NCI-H146 (cell line): ENCODE results near the gene ROR1.

ENCODE experiments used
- DNase-seq: peaks from one replicate; lab custom pipeline; 2025; lab: John Stamatoyannopoulos, UW

The ROR1 gene

DNA sequence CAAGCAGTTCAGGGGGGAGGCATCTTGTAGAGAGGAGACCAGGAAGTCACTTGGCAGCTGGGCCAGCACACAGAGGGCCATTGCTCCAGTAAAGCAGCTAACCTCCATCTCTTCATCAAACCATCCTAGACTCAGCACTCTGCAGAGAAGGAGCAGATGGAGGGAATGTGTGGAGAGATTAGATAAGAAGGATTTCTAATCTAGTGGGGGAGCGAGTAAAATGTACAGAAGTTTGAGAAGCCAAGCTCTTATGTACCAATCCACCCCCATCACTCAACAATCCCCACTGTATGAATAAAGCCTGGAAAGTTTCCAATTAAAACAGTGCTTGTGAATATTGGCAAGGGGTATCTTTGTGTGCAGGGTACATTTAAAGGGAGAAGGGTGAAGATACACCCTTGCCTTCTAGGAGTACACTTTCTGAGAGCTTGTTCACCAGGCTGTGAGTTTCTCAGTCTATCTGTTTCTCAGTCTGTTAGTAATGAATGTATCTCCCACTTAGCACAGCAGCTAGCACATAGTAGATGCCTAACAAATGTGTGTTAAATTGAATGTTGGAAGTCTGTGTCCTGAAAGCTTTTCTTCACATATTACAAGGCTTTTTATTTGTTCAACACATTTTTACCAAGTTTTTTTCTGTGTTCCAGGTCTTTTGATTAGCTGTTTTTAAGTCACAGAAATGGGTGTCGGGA is 286.9 kb downstream of the ROR1 start:
- no peak for DNase-seq

DNA sequence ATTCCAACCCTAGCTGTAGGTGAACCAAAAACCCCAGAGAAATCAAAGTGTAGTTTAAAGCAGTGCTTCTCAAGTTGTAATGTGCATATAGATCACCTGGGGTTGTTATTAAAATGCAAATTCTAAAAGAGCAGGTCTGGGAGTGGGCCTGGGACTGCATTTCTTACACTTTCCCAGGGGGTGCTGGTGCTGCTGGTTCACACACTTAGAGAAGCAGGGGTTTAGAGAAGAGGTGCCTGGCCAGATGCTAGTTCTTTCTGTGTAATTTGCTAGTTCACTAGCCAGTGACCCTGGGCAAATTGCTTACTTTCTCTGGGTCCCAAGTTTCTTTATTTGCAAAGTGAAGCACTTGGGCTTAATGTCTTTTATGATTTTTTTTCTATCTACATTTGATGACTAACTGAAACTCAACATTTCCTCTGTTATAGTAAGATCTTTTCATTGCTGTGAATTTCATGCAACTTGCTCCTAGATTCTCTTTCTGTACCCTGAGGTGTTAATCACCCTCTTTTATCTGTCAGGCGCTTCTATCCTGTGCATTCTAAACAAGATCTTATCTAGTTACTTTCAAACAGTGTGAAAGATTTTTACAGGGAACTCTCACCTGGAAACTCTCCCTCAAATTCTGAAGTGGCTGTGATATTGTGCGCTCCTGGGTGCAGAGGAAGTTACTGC is 287.8 kb downstream of the ROR1 start:
- no peak for DNase-seq

DNA sequence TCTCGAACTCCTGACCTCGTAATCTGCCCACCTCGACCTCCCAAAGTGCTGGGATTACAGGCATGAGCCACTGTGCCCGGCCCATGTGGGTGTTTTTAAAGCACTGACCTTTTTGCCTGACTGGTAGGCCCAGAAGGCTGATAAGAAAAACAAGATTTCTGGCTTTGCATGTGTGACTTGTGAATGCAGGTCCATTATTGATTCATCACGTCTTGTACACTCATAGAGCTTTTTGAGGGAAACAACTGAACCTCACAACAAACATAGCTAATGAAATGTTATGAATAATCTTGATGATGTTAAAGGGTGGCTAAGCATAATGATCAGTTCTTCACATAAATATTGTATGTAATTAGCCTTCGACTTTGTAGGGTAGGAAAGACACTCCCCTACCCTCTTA is 288.7 kb downstream of the ROR1 start:
- no peak for DNase-seq

DNA sequence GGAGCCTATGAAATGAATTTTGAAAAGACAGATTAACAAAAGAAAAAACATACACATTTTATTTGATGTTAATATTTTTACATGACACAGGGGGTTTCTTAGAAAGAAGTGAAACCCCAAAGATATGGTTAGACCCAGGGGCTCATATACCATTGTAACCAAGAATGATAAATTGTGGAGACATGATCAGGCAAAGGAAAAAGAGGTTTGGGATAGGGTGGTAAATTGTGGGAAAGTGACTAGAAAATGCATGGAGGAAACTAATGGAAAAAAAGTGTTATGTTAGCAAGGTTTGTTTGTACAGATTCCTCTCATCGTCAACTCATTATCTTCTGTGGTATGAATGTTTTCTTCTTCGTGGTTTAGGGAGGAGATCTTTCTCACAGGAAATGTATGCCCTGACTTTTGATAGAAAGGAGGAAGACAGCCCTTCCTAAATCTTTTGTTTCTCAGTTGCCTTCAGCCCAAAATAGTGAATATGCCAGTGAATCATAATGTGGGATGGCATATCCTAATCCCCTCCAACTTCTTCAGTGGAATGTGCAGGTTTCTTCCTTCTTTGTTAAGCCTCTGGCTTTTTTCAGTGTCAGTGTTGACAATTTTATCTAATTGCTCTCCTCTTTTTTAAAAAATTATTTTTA is 289.2 kb downstream of the ROR1 start:
- DNase-seq = no peak

DNA sequence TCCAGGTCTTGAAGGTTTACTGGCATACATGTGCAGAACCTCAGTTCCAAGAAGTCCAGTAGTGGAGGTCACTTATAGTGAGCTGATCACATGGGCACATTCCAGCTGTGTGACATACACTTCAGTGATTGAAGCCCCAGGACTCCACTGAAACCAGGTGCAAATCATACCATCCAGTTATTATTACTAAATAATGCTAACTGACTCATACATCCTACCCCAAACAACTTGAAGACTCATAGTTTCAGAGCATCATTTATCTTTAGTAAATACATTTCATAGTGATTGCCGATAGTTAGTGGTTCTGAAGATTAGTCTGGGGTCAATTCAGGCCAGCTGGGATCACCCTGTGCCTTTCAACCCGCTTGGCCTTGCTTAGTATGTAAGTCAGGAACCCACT is 291.8 kb downstream of the ROR1 start:
- DNase-seq = no peak

DNA sequence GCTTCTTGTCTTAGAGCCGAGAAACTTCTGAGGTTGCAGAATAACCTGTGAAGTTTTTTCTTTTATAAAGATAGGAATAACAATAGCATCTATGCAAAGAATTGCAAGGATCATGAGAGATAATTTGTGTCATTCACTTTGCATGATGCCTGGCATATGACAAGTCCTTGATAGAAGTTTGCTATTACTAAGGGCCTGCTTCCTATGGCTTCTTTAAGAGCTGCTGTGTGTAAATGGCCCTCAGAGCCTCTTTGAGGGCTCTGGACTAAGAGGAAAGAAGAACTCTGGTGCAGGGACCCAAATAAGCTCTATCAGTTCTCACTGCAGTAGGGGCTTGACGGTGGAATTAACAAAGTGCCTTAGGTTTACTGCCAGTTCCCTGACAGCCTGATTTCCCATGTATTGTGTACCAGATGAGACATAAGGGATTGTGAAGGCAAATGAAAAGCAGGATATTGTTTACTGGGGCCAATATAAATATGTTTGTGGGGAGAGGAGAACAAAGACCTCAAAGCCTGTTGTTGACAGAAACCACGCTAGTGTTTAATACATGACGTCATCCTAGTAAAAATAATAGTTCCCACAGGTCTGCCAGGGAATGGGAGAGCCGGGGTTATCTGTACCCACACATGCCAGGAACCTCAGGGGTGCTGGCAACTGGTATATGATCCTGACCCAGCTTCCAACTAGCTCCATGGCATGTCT is 298.4 kb downstream of the ROR1 start:
- DNase-seq = no peak

DNA sequence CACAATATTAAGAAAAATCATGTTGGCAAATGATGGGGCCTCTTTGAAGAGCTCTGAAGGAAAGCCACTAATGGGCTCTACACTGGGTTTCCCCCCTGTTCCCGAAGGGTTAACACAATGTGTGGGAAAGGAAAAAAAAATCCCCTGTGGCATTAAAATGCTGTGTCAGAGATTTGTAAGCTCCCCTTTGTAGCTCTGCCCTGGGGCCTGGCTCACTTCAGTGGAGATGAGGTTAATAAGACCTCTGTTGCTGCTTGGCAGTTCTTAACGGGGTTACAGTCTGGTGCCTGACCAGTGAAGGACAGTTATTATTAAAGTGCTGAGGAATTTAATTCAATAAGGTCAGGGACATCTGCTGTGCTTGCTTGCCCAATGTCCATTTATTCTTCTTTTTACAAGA is 299.9 kb downstream of the ROR1 start:
- no peak for DNase-seq

DNA sequence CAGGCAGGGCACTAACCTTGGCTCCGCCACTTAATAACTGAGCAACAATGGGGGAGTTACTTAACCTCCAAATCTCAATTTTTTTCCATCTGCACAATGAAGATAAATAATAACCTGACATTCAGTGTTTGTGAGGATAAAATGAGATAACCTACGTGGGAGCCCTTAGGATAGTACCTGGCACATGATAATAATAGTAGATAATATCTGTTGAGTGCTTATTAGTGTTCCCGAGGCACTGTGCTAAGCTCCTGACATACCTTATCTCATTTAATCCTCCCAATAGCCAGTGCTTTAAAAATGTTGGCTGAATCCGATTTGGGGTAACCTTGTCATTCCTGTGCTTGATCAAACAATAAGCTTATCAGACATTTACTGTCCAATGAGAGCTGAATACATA is 300.9 kb downstream of the ROR1 start:
- DNase-seq = no peak

DNA sequence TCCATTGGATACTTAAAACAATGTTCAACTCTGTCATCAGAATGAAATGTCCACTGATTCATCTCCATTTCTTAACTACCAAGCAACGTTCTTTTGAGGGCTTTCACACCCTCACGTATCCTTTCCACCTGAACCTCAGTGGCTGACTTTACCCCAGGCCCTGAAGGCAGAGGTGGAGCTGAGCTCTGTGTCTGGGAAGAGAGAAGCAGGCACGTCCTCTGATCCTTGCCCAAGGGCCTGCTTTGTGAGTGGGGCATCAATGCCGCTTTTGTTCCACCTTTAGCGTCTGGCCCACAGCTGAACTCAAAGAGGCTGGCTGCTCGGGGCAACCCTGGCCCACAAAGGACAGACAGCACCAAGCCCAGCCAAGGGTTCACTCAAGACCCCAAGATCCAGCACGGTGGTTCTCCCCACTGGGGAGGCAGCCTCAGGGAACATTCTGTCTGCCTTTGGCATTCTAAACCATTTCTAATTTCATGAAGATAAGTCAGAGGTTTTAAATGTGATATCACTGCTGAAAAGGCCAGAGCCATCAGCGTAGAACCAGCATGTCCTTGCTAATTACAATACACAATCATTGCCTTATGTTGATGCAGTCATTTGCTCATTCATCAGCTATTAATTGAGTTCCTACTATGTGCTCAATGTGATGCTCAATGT is 303.6 kb downstream of the ROR1 start:
- DNase-seq = no peak

DNA sequence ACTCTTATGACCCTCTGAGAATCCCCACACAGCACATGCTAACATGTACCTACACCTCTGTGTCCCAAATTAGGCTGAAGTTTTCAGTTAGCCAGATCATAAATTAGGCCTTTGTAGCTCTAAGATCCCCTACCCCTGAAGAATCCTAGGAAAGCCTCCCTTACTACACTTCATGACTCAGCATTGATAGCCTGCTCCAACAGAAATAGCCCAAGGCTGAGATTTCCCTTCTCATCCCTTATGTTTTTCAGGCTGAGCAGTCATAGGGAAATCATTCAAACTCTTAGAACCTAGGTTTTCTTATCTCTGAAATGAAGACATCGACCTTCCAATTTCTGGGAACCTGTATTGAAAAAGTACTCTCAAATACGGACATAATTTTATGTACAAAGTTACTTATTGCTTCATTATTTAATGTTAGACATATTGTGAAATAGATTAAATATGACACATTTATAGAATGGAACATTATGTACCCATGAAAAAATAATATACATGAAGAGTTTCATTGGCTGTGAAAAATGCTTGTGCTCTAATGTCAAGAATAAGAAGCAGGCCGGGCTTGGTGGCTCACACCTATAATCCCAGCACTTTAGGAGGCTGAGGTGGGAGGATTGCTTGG is 307.2 kb downstream of the ROR1 start:
- no peak for DNase-seq

DNA sequence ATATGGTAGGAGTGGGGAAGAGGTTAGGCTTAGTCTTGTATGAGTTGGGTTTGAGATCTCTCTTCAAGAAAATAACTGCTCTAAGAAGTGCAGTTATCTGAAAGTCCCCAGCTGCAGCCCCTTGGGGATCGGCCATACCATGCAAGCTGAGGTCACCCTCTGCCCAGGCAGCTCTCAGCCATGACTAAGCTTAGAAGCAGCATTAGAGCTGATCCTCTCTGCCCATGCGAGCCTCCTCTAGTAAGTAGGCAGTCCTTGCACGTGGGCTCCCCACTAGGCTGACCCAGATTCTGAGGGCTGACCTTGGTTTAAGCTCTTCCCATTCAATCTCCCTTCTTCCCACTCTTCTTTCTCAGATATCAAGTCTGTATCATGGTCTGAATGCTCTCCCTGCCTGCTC is 308.6 kb downstream of the ROR1 start:
- DNase-seq = no peak

DNA sequence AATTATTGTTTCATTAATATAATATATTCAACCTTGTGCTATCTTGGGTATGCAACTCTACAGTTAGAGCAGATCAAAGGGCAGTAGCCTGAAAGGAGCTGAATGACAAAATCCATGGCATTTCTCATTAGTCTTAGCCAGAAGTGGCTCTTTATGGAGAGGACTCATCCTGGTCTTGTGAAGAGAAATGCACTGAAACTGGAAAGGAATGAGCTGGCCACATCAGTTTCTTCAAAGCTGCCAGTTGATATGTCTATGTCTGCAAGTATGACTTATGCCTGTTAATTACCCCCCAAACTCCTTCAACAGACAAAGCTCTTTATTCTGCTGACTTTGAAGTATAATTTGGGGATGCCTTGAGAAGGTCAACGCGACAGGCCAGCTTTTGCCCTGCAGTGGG is 310.6 kb downstream of the ROR1 start:
- no peak for DNase-seq

DNA sequence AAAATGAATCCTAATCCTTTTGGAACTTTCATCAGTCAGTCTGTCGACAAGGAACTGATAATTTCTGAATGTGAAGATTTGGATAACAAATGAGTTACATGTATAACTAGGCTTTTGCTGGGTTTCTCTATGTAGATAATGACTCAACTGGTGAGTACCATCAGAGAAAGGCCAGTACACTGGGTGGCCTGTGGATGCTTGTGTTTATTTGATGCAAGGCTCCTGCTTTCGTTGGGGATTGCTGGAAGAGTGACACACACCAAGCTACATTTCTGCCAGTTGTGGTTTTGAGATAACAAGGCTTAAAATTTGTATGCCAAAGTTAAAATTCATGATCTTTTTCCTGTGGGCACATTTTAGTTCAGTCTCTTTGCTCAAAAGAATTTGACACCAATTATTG is 314.0 kb downstream of the ROR1 start:
- DNase-seq = no peak

DNA sequence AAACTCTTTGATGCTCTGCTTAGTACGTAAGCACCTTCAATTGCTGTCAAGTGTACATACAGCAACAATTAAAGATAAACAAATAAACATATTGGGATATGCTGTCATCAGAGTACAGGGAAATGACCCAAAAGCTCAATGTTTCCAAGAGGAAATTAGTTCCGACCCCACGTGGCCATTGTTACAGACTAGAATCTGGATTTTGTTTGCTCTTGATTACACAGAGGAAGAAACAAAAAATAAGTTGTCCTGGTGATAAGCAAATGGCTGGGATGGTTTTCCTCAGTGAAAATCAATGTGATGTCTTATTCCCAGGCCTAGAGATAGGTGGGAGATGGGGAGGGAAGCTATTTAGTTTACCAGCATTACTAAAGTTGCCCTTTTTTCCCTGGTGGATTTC is 316.6 kb downstream of the ROR1 start:
- no peak for DNase-seq

DNA sequence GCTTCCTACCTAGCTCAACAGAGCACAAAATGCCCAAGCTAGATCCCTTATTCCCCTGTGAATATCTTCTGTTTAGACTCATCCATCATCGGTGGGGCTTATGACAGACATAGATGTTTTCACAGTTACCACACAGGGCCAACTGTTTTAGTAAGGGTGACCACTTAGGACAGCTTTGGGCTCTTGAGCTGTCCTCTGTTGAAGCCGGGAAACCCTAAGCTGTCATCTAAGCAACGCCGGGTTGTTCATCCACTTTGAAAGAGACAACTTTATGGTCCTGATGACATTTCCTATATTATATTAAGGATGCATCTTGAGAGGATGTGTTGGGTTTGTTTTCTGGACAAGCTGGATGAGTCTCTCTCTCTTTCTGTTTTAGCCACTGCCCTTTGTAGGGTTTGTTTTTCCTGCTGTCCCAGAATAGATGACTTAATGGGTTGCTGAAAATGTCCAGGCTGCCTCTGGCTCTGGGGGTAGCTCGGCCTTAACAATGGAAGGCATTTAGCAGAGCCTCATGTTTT is 319.1 kb downstream of the ROR1 start:
- DNase-seq = no peak

DNA sequence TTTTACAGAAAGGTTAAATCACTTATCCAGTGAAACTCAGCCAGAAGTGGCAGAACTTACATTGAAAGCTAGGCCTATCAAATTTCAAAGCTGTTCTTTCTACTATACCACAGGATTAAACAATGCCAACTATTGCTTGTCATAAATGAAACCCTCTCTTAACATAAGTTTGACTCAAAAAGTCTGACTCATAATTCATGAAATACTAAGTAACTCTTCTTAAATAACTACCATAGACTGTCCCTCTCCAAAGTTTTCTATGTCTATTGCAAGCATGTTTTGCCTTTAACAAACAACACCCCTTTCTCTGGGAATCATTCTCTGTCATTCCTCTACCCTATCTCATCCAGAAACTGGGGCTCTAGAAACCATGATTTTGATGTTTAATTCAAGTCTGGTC is 320.1 kb downstream of the ROR1 start:
- DNase-seq = no peak

DNA sequence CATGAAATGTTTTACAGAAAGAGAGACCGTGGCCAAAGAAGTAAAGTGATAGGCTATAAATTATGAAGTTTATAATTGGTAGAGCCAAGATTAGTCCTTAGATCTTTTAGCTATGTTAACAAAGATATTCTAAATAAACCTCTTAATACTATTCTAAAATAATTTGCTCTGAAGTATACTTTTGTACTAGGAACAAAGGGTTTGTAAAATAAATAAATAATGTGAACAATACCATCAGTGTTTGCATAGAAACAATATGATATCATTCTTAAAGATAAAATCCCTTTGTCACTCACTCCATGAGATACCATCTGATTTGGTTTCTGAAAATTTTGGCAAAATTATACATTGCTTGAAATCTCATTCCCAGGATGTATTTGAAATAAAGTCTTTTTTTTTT is 322.0 kb downstream of the ROR1 start:
- DNase-seq = no peak

DNA sequence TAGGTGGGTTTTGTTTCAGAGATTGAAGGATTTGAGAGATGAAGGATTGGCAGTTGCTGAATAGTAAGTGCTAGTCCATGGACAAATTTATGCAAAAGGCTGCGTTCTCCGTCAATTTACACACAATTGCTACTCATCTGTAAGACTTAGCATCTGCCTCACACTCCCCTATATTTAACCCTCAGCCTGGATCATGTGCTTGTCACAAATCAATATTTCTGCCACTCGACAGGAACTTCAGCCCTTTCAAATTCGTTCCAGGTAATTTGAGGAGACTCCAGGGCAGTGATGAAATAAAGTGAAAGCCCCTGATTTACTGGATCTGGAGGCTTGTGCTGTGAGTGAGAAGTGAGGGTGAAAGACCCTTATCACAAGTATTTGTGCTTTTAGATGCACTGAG is 324.0 kb downstream of the ROR1 start:
- DNase-seq = no peak

DNA sequence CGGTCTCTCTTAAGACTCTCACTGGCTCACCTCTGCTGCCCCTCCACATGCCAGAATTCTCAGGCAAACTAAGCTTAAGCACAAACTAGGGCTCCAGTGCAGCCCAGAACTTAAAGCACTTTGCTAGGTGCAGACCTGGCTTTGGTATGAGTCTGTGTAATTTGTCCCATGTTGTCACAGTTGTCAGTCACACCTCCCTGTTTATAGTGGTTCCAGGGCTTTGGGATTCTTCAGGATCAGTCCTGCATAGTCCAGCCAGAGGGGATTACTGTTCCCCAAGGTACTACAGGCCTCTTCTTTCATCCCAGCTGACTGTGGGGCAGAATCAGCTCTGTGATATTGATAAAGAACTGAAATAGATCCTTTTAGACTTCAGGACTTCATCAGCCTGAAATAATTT is 324.6 kb downstream of the ROR1 start:
- no peak for DNase-seq

DNA sequence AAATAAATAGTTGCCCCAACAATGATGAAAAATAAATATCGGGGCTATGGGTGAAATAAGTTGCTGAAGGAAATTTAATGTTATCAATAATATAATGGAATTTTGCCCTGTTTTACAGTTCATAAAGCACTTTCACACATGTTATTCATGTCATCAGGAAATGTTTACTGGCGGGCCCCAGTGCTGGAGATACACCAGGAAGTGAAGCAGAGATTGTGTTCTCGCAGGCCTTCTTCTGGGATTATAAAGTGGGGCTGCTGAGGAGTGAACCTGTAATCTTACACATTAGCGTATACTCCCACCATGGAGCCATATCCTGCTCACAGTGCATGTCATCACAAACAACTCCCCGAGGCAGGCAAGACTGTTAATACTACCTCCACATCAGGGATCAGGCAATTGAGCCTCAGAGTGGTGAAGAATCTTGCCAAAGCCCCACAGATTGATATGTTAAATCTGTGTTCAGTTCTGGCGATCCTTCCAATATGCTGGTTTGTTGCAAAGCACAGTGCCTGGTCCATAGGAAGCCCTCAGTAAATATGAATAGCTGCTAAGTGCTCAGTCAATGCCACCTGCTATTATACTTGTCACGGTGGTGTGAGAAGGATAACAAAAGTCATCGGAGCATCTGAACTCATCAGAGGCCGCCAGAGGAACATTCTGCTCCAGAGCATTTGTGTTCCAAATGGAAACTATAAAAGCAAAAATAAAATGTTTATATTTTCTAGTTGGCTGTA is 325.2 kb downstream of the ROR1 start:
- DNase-seq = no peak

DNA sequence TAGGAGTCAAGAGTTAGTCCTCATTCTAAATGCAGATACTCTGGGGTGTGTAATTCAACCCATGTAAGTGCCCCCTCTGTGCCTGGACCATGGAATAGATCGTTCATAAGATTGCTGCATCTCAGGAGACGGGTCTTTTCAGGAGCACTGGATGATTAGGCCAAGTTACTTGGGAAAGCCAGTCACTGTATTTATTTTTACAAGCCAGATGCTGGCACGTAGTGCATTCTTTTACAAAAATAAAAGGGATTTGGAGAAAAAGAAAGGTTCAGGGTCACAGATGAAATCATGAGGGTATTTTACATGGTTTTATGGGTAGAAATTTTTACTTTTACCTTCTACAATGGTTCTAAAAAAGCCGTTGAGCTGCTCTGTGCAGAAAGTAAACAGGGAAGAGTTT is 327.0 kb downstream of the ROR1 start:
- DNase-seq = no peak
